ENCODE results near the gene TRIM31.
"Not testable (repeated sequence)": the region's sequence is repeated elsewhere in the genome, so short reads cannot be mapped to it uniquely, and the experiment has no call there.

TRIM31 gene

GRCh38 chr6:30144811-30145210 is 31.9 kb upstream of the TRIM31 start:
- TF ChIP-seq ZFX (IDR thresholded peaks at IDR 0.05) (no peak), CTCF (conservative IDR thresholded peaks at IDR 0.05) (no peak)

GRCh38 chr6:30143780-30144179 is 30.9 kb upstream of the TRIM31 start:
- H3K27ac ChIP-seq: no peak overlapping the region
- TF ChIP-seq CTCF (conservative IDR thresholded peaks at IDR 0.05): no peak
- no peak for TF ChIP-seq ZFX (IDR thresholded peaks at IDR 0.05)

More at GRCh38 chr6:30144811-30145210, 31.9 kb upstream of the TRIM31 start:
- H3K27ac ChIP-seq: no peak overlapping the region

- no peak for TF ChIP-seq ZFX (IDR thresholded peaks at IDR 0.05)
- TF ChIP-seq CTCF (conservative IDR thresholded peaks at IDR 0.05): no peak
Measured at GRCh38 chr6:30142665-30143064, 29.8 kb upstream of the TRIM31 start.

GRCh38 chr6:30140240-30140639 is 27.4 kb upstream of the TRIM31 start:
- not testable (repeated sequence) for H3K27ac ChIP-seq

More at GRCh38 chr6:30142665-30143064, 29.8 kb upstream of the TRIM31 start:
- H3K27ac ChIP-seq: no peak overlapping the region

- H3K27ac ChIP-seq: no peak overlapping the region
- TF ChIP-seq CTCF (conservative IDR thresholded peaks at IDR 0.05) (no peak), ZFX (IDR thresholded peaks at IDR 0.05) (no peak)
Measured at GRCh38 chr6:30136570-30137286, 23.8 kb upstream of the TRIM31 start.

- TF ChIP-seq CTCF (conservative IDR thresholded peaks at IDR 0.05) (no peak), ZFX (IDR thresholded peaks at IDR 0.05) (no peak)
- H3K27ac ChIP-seq: no peak within 1 kb of the TSS
Measured at GRCh38 chr6:30135757-30136156, 22.9 kb upstream of the TRIM31 start, which contains the start of gene TRIM40. Gene TRIM40 (plus strand): TSS chr6:30136140. CDS start chr6:30137037, 897 bp downstream.

- TF ChIP-seq CTCF (conservative IDR thresholded peaks at IDR 0.05): no peak
- no peak for TF ChIP-seq ZFX (IDR thresholded peaks at IDR 0.05)
Measured at GRCh38 chr6:30135147-30135546, 22.3 kb upstream of the TRIM31 start.

More at GRCh38 chr6:30135147-30135546, 22.3 kb upstream of the TRIM31 start:
- H3K27ac ChIP-seq: no peak overlapping the region

All from C4-2B (cell line).